GM19395 (cell line): Measurements from ENCODE around the gene LY6G6D.

Source experiments
- ATAC-seq: cut with Tn5 transposase; IDR thresholded peaks from one replicate; pipeline ENCODE4 v1.9.1; 2021; ENCODE audit warnings: mild to moderate bottlenecking, moderate library complexity; ENCODE audit not compliant: unreplicated experiment

LY6G6D gene

GRCh38 chr6:31717499-31718222 is 2.5 kb downstream of the LY6G6D start:
- no peak for ATAC-seq

GRCh38 chr6:31718265-31718664 is 3.1 kb downstream of the LY6G6D start:
- no peak for ATAC-seq

- no peak for ATAC-seq
Measured at GRCh38 chr6:31719001-31719400, 3.9 kb downstream of the LY6G6D start.

GRCh38 chr6:31720196-31720770 is 5.1 kb downstream of the LY6G6D start:
- no peak for ATAC-seq

- no peak for ATAC-seq
Measured at GRCh38 chr6:31721351-31722020, 6.3 kb downstream of the LY6G6D start, which contains the start of gene LY6G6C. LY6G6C (minus strand) TSS chr6:31721746; CDS start chr6:31721679, 67 bp downstream.

GRCh38 chr6:31722173-31722572 is 7.0 kb downstream of the LY6G6D start:
- no peak for ATAC-seq

- ATAC-seq: no peak
Measured at GRCh38 chr6:31723245-31723979, 8.3 kb downstream of the LY6G6D start, which contains the start of gene MPIG6B. MPIG6B (plus strand) TSS chr6:31723373; CDS start chr6:31723384, 11 bp downstream.

GRCh38 chr6:31723980-31724691 is 9.0 kb downstream of the LY6G6D start:
- ATAC-seq: no peak

GRCh38 chr6:31725502-31726350 is 10.6 kb downstream of the LY6G6D start:
- ATAC-seq: no peak

GRCh38 chr6:31727034-31727716 is 12.0 kb downstream of the LY6G6D start:
- ATAC-seq: no peak

GRCh38 chr6:31727717-31728671 is 12.8 kb downstream of the LY6G6D start:
- no peak for ATAC-seq

- no peak for ATAC-seq
Measured at GRCh38 chr6:31728767-31729514, 13.8 kb downstream of the LY6G6D start, which contains the start of gene DDAH2. DDAH2 (minus strand) TSS chr6:31729299; CDS start chr6:31729161, 138 bp downstream.

GRCh38 chr6:31729515-31729978 is 14.4 kb downstream of the LY6G6D start:
- peak; percentile 54 for ATAC-seq

GRCh38 chr6:31729979-31730630 is 15.0 kb downstream of the LY6G6D start:
- ATAC-seq: peak; percentile 39

GRCh38 chr6:31730631-31731086 is 15.5 kb downstream of the LY6G6D start:
- no peak for ATAC-seq

- no peak for ATAC-seq
Measured at GRCh38 chr6:31732029-31732428, 16.9 kb downstream of the LY6G6D start.
